Measurements from ENCODE around the gene CRNKL1. TPM values are rescaled to one million over a fixed set of nuclear protein-coding genes. Genes with fewer than 3 reads are reported as not detected.

CRNKL1 gene
- total RNA-seq, 1 donor from 2014 or later, result 21.9 TPM

GRCh38 chr20:20085071-20085470 lies 32.8 kb upstream of the CRNKL1 start:
- Mint-ChIP-seq H3K27me3 (ENCODE audit: unreplicated experiment) (peaks cover 41% of the 10 kb centered on the region), H3K27ac (ENCODE audit: unreplicated experiment) (no peak overlapping the region), H3K4me1 (ENCODE audit: unreplicated experiment) (no peaks in the 10 kb centered on the region), H3K9me3 (ENCODE audit: unreplicated experiment) (no peaks in the 10 kb centered on the region), H3K4me3 (ENCODE audit: unreplicated experiment) (no peak overlapping the region), H3K36me3 (ENCODE audit: unreplicated experiment) (no peaks in the 10 kb centered on the region)
- no peak for DNase-seq (ENCODE audit: extremely low spot score, unreplicated experiment)
- TF ChIP-seq CTCF (IDR thresholded peaks at IDR 0.05), result no peak

GRCh38 chr20:20084296-20084752 lies 32.1 kb upstream of the CRNKL1 start:
- no peak for TF ChIP-seq CTCF (IDR thresholded peaks at IDR 0.05)
- no peak overlapping the region for H3K27ac Mint-ChIP-seq (ENCODE audit: unreplicated experiment)
- peaks cover 41% of the 10 kb centered on the region for H3K27me3 Mint-ChIP-seq (ENCODE audit: unreplicated experiment)
- no peak overlapping the region for H3K4me3 Mint-ChIP-seq (ENCODE audit: unreplicated experiment)
- no peak for DNase-seq (ENCODE audit: extremely low spot score, unreplicated experiment)
- no peaks in the 10 kb centered on the region for H3K4me1 Mint-ChIP-seq (ENCODE audit: unreplicated experiment)
- no peaks in the 10 kb centered on the region for H3K36me3 Mint-ChIP-seq (ENCODE audit: unreplicated experiment)
- H3K9me3 Mint-ChIP-seq (ENCODE audit: unreplicated experiment), result no peaks in the 10 kb centered on the region

GRCh38 chr20:20083807-20084206 lies 31.5 kb upstream of the CRNKL1 start:
- no peaks in the 10 kb centered on the region for H3K9me3 Mint-ChIP-seq (ENCODE audit: unreplicated experiment)
- no peak overlapping the region for H3K27ac Mint-ChIP-seq (ENCODE audit: unreplicated experiment)
- peak; percentile 65 for TF ChIP-seq CTCF (IDR thresholded peaks at IDR 0.05)
- no peak for DNase-seq (ENCODE audit: extremely low spot score, unreplicated experiment)
- no peaks in the 10 kb centered on the region for H3K4me1 Mint-ChIP-seq (ENCODE audit: unreplicated experiment)
- no peaks in the 10 kb centered on the region for H3K36me3 Mint-ChIP-seq (ENCODE audit: unreplicated experiment)
- H3K4me3 Mint-ChIP-seq (ENCODE audit: unreplicated experiment), result no peak overlapping the region
- peaks cover 45% of the 10 kb centered on the region for H3K27me3 Mint-ChIP-seq (ENCODE audit: unreplicated experiment)

DNA sequence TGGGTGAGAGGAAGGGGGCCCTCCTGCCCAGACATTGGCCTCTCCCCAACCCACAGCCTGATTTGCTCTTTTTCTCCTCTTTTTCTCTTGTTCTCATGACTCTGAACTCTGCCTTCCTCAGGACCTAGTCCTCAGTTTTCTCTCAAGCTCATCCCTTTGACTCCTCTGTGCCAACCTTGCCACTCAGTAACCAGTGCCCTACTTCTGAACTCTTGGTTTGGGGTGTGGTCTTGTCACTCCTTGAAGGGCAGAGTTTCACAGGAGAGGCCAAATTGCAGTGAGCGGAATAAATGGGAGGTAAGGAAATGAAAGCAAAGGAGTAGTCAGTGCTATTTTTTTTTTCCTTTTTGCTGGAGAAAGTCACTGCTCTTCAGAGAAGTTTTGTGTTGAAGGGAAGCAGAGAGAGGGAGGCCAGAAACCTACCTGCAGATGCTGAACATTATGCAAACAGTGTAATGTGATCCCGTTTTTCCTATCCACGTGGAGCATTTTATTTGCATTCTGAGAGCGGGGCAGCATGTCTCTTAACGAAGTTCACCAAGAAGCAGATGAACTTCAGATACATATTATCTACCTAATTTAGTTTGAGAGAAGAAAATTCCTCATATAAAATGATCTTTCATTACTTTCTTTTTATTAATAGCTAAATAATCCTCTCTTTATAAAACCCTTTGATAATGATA lies 27.0 kb upstream of the CRNKL1 start:
- TF ChIP-seq CTCF (IDR thresholded peaks at IDR 0.05), result no peak
- DNase-seq (ENCODE audit: extremely low spot score, unreplicated experiment), result no peak
- H3K36me3 Mint-ChIP-seq (ENCODE audit: unreplicated experiment), result no peaks in the 10 kb centered on the region
- peaks cover 61% of the 10 kb centered on the region for H3K27me3 Mint-ChIP-seq (ENCODE audit: unreplicated experiment)
- no peak overlapping the region for H3K4me3 Mint-ChIP-seq (ENCODE audit: unreplicated experiment)
- no peaks in the 10 kb centered on the region for H3K4me1 Mint-ChIP-seq (ENCODE audit: unreplicated experiment)
- H3K9me3 Mint-ChIP-seq (ENCODE audit: unreplicated experiment), result no peaks in the 10 kb centered on the region
- no peak overlapping the region for H3K27ac Mint-ChIP-seq (ENCODE audit: unreplicated experiment)

GRCh38 chr20:20078041-20078440 lies 25.8 kb upstream of the CRNKL1 start:
- peaks cover 64% of the 10 kb centered on the region for H3K27me3 Mint-ChIP-seq (ENCODE audit: unreplicated experiment)
- H3K4me3 Mint-ChIP-seq (ENCODE audit: unreplicated experiment), result no peak overlapping the region
- H3K27ac Mint-ChIP-seq (ENCODE audit: unreplicated experiment), result no peak overlapping the region
- H3K36me3 Mint-ChIP-seq (ENCODE audit: unreplicated experiment), result no peaks in the 10 kb centered on the region
- no peak for TF ChIP-seq CTCF (IDR thresholded peaks at IDR 0.05)
- H3K4me1 Mint-ChIP-seq (ENCODE audit: unreplicated experiment), result no peaks in the 10 kb centered on the region
- DNase-seq (ENCODE audit: extremely low spot score, unreplicated experiment), result no peak
- H3K9me3 Mint-ChIP-seq (ENCODE audit: unreplicated experiment), result no peaks in the 10 kb centered on the region

Data from osteocyte (in vitro differentiated cells).